Ascending aorta (tissue), 2 donors: ENCODE data around the gene G6PC3. TPM values are rescaled to one million over a fixed set of nuclear protein-coding genes. Genes with fewer than 3 reads are reported as not detected.

Experiments
- DNase-seq, 2 donors: peaks; one replicate each; pipeline ENCODE4 v3.0.0-alpha.2; 2019; ENCODE audit warnings: low spot score in 2 of 2
- H3K27ac ChIP-seq, 2 donors: fragments of 200-600 bp; sonication (generic); one replicate each; pipeline ENCODE4 v1.5.1; 2016 to 2017; ENCODE audit warnings: mild to moderate bottlenecking in 1 of 2
- H3K27me3 ChIP-seq: fragments of 200-600 bp; sonication (generic); one replicate; pipeline ENCODE4 v1.5.1; 2017
- H3K36me3 ChIP-seq, 2 donors: fragments of 200-600 bp; sonication (generic); one replicate each; pipeline ENCODE4 v1.5.1; 2016
- H3K4me1 ChIP-seq, 2 donors: fragments of 200-600 bp; sonication (generic); one replicate each; pipeline ENCODE4 v1.5.1; 2016 to 2017; ENCODE audit warnings: mild to moderate bottlenecking in 1 of 2
- H3K4me3 ChIP-seq, 2 donors: fragments of 200-600 bp; sonication (generic); one replicate each; pipeline ENCODE4 v1.5.1; 2016 to 2017; ENCODE audit warnings: mild to moderate bottlenecking in 1 of 2
- H3K9me3 ChIP-seq, 2 donors: fragments of 200-600 bp; sonication (generic); one replicate each; pipeline ENCODE4 v1.5.1; 2016
- CTCF ChIP-seq, 3 experiments: fragments of 200-600 bp in 2 of 3; fragments of 450-650 bp in 1 of 3; sonication (generic) in 2 of 3; IDR thresholded peaks; one replicate each; pipeline ENCODE4 v1.5.1; 2016 to 2019; ENCODE audit warnings: antibody characterized with exemption in 3 of 3, mild to moderate bottlenecking in 1 of 3, moderate library complexity in 1 of 3
- intact Hi-C: fragments of 100-400 bp; cut with DNase I; formaldehyde crosslinking; loops from one replicate; pipeline ENCODE4 v1.15.1; 2023
- total RNA-seq: library from RNA; depleted of rRNA; stranded (reverse); fragments of >200 nt; gene quantifications from one replicate; pipeline ENCODE4 v1.1.0, GENCODE V29; 2016

Gene G6PC3
- total RNA-seq, 1 donor from 2014 or later, result 111 TPM

- Histone ChIP-seq H3K9me3 (no peaks in the 10 kb centered on the region), H3K27me3 (no peaks in the 10 kb centered on the region), H3K4me1 (no peaks in the 10 kb centered on the region), H3K36me3 (peaks cover 82 to 96% of the 10 kb centered on the region in 2 donors), H3K27ac (peak overlapping the region; percentile 2 to 31), H3K4me3 (no peak overlapping the region)
- DNase-seq, result no peak
- intact Hi-C loops, result no loop called here
- TF ChIP-seq CTCF (IDR thresholded peaks at IDR 0.05), result no peak
Measured at GRCh38 chr17:44082256-44082927, 11.9 kb downstream of the G6PC3 start.

GRCh38 chr17:44083250-44083849, 12.8 kb downstream of the G6PC3 start:
- DNase-seq, result no peak
- no peaks in the 10 kb centered on the region for H3K9me3 ChIP-seq
- H3K27me3 ChIP-seq, result no peaks in the 10 kb centered on the region
- TF ChIP-seq CTCF (IDR thresholded peaks at IDR 0.05), result no peak
- H3K4me1 ChIP-seq, result no peaks in the 10 kb centered on the region
- no peak overlapping the region for H3K27ac ChIP-seq
- intact Hi-C loops, result no loop called here
- H3K36me3 ChIP-seq, result peaks cover 84 to 96% of the 10 kb centered on the region in 2 donors
- H3K4me3 ChIP-seq, result no peak overlapping the region

- Histone ChIP-seq H3K4me1 (no peaks in the 10 kb centered on the region), H3K36me3 (peaks cover 85 to 96% of the 10 kb centered on the region in 2 donors), H3K9me3 (no peaks in the 10 kb centered on the region), H3K4me3 (no peak overlapping the region), H3K27ac (no peak overlapping the region), H3K27me3 (no peaks in the 10 kb centered on the region)
- TF ChIP-seq CTCF (IDR thresholded peaks at IDR 0.05), result peak in 1 of 3 experiments; percentile 19
- intact Hi-C loops, result no loop called here
- no peak for DNase-seq
Measured at GRCh38 chr17:44084131-44084538, 13.6 kb downstream of the G6PC3 start.

GRCh38 chr17:44084921-44085320, 14.4 kb downstream of the G6PC3 start:
- intact Hi-C loops, result loop anchor here (5.0 kb wide), 1 partner anchor 37 kb away; the partner anchor contains the start of gene HDAC5
- H3K27ac ChIP-seq, result no peak overlapping the region
- no peak for TF ChIP-seq CTCF (IDR thresholded peaks at IDR 0.05)
- no peak overlapping the region for H3K4me3 ChIP-seq
- no peaks in the 10 kb centered on the region for H3K9me3 ChIP-seq
- H3K4me1 ChIP-seq, result no peaks in the 10 kb centered on the region
- H3K27me3 ChIP-seq, result no peaks in the 10 kb centered on the region
- H3K36me3 ChIP-seq, result peaks cover 90 to 97% of the 10 kb centered on the region in 2 donors
- no peak for DNase-seq

- intact Hi-C loops, result loop anchor here (5.0 kb wide), 1 partner anchor 36 kb away; the partner anchor contains the start of gene HDAC5
- peaks cover 89 to 97% of the 10 kb centered on the region in 2 donors for H3K36me3 ChIP-seq
- H3K27ac ChIP-seq, result peak overlapping the region; percentile 69 to 76
Measured at GRCh38 chr17:44085908-44086307, 15.4 kb downstream of the G6PC3 start.

More at GRCh38 chr17:44085908-44086307, 15.4 kb downstream of the G6PC3 start:
- H3K4me3 ChIP-seq, result no peak overlapping the region
- H3K27me3 ChIP-seq, result no peaks in the 10 kb centered on the region
- DNase-seq, result no peak
- H3K9me3 ChIP-seq, result no peaks in the 10 kb centered on the region
- H3K4me1 ChIP-seq, result no peaks in the 10 kb centered on the region
- no peak for TF ChIP-seq CTCF (IDR thresholded peaks at IDR 0.05)
